Activated T-cell treated with anti-CD3 and anti-CD28 coated beads, Interleukin-2, amount 50 U/mL, for 1 hour (primary cell): ENCODE measurements around the gene SLC16A8.

Experiments used
- DNase-seq: peaks from one replicate; pipeline ENCODE4 v3.0.0-alpha.2; 2020

Gene SLC16A8

DNA sequence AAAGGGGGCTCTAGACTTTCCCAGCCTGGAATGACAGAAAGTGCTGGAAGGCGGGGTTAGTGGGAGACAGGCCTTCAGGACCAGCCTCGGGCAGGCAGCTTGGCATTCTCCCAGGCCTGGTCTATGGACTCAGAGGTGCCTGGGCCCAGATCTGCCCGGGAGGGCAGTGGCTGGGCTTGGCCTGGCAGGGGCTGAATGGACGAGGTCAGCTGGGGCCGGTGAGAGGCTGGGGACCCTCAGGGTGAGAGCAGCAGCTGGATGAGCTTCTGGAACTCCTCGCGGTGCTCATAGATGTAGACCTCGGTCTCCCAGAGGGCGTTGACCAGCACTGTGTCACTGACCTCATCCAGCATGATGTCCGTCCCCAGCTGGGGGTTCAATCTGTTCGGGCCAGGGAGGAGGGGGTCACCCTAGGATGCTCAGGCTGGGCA, 28.0 kb upstream of the SLC16A8 start:
- no peak for DNase-seq

DNA sequence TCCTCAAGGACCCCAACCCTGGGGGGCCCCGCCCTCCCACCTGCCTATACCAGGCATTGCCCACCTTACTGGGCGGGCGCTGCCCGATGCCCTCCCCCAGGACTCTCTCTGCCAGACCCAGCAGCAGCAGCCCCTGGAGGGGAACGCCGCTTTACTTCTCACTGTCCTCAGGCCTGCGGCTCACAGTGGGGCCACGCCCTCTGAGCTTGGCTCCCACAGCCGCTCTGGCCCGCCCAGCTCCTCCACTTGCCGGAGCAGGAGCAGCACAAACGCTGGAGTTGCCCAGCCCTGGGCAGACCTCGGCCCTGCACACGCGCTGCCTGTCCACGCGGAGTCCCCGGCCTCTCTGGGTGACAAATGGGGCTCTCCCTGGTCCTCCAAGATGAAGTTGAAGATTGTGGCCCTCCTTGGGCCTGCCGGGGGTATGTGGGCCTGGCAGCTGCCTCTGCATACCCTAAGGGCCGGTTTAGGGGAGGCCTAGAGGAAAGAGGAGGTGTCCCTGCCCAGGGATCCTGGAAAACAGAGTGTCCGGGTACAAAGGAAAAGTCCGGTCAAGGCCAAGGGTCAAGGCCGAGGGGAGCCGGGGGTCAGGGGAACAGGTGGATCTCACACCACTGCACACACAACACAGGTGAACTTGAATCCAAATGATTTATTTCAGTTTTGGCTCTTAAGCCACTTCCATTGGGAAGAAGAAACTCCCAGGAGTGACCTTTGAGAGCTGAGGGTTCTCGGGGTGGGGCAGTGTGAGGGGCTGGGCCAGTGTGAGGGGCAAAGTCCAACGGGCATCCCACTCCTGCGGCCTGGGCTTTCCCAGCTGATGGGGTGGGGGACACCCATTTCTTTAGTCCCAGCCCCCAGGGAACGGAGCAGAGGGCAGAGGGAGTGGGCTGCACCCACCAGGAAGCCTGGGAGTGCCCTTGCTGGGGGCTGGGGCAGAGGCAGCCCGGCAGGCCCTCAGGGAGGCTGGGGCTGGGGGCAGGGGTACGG, 27.2 kb upstream of the SLC16A8 start:
- DNase-seq = no peak

DNA sequence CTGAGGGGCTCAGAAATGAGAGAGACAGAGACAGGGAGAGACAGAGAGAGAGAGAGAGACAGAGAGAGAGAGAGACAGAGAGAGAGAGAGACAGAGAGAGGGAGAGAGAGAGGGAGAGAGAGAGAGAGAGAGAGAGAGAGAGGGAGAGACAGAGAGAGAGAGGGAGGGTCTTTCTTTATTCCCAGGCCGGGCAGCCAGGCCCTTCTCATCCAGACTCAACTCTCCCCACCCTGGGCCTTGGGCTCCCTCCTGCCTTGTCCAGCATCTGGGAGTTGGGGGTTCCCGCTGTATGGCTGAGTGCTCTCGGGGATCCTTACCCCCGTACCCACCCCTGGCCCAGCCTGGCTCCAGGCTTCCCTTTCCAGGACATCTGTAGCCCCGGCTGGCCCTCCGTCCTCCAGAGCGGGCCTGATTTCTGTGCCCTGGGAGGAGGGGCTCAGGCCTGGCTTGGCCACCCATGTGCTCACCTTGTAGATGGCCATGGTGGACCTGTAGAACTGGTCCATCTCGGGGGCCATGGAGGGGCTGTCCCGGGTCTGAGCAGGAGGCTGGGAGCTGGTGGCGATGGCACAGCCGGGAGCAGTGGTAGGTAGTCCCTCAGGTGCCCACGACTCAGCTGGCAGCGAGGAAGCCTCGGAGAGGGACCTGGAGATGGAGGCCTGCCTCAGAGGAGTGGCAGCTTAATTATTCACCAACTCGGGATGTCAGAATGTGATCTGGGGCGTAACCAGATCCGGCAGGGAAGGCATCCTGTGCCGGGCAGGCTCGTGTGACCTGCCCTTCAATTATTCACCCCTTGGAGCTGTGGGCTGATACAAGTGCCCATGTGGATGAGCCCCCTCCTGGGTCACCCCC, 26.3 kb upstream of the SLC16A8 start, which contains the start of gene BAIAP2L2:
TSS of gene BAIAP2L2 (minus strand) at position 677 of the 855 bp plus-strand sequence. CDS start at position 518, 159 bp downstream.
- DNase-seq = no peak

DNA sequence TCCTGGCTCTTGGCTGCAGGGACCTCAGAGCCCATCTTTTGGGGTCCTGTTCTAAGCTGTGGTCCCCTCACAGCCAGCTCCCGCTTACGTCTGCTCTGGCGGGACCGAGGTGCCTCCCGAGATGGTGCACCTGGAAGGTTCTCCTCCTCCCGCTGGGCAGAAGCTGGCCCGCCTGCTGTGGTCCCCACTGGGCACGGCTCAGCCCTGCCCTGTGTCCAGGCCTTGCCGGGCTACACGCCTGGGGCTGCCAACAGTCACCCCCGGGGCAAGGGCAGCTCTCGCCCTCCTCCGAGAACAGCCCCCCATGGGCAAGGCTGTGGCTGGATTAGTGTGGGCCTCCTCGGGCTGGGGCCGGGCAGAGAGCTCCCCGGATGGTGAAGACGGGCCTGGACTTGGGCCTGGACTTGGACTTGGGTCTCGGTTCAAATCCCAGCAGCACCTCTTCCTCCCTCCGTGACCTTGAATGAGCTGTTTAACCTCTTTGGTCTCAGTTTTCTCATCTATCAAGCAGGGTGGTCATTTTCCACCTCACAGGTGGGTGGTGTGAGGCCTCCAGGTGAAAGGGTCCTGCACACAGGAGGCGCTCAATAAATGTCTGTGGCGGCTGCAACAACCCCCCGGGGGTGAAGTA, 25.5 kb upstream of the SLC16A8 start:
- no peak for DNase-seq

DNA sequence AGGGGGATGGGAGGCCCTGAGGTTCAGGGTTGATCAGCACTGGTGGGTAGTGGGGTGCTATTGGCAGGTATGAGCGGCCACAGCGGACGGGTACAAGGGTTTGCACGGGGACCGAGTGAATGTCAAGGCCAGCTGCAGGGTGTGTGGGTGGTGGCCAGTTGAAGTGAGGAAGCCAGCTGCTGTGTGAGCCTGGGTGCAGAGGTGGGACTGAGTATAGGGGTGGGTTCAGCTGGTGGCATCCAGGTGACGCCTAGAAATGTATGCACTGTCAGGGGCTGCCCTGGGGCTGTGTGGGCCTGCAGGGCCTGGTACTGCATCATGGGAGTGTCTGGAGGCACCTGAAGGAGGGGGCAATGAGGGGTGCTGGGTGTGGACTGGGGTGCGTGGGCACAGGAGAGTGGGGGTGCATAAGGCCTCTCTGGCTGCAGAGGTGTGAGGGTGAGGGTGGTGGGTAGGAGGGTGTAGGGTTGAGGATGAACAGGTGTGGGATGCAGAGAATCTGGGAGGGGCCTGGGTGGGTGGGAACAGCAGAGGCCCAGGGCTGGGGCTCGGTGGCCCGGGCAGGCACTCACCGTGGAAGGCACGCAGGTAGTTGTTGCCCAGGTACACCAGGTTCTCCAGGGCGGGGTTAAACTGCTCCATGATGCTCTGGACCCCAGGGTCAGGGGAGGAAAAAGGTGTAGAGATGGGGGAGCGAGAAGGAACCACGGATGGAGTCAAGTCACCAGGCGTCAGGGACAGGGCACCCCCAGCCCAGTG, 24.8 kb upstream of the SLC16A8 start:
- no peak for DNase-seq

DNA sequence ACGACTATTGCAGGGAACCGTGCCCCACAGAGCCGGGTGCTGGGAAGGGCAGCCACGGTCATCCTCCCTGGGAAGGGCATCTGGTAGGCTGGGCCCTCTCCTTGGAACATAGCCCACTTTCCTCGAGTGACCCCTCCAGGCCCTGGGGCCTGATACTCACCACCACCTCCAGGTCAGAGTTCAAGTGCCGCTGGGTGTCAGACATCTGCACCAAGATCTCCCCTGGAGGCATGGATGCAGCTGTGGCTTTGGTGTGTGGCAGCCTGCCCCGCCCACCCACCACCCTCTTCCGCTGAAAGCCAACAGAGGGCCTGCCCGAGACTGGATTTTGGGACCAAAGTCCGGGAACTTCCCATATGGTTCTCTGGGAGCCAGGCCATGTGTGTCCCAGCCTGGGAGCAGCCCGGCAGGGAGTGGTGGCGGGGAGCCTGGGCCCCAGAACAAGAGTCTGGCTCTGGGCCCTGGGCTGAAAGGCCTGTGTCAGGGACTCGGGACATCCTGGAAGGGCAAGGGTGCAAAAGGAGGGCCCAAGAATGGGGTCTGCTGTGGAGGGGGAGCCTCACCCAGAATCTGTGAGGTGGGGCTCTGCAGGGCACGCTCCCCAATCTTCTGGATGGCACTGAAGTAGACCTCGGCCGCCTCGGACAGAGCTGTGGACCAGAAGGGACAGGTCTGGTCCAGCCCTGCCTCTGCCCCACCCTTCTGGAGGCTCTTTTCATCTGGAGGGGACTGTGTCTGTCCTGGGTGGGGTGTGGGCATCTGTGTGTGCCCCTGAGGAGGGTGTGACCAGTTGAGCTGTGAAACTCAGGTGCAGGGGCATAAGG, 23.9 kb upstream of the SLC16A8 start:
- DNase-seq = no peak

DNA sequence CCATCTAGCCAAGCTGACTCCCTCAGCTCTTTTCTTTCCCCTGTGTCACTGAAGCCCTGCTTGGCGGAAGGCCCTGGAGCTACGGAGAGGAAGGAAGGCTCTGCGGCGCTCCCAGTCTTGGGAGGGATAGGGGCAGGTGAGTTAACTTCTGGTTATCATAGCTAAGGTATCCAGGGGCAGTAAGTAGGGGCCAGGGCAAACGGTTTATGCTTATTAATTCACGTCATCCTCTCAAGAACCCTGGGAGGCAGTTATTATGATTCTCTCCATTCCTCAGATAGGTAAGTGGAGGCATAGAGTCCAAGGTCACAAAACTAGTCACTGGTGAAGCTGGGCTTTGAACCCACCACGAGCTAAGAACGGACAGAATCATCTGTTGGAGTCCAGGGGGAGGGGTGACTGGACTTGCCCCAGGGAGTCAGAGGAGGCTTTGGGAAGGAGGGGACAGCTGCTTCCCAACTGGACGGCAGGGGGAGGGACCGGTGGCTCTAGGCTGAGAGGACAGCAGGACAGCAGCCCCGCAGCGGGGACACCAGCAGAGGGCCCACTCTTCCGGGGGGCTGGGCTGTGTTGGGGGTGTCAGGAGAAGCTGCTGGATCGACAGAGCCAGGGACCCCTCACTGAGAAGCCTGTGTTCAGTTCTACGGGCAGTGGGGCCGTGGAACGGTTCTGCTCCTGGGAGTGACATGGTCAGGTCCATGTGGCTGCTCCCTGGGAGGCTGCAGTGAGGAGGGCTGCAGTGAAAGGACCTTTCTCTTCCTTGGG, 23.0 kb upstream of the SLC16A8 start:
- DNase-seq = no peak

DNA sequence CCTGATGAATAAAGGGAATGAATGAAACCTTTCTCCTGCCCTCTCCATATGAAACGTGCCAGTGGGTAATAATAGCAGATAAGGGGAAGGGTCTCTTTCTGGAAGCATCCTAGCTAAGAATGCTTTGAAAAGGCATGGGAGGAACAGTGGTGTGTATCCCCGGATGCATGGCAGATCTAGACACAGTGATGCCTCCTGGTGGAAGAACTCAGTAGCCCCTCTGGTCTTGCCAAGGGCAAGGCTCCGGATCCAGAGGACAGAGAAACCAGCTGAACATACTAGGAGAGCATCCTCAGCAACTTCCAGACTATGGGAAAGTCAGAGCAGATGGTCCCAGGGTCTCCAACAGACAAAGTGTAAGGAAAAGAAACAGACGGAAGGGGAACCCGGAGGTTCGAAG, 20.1 kb upstream of the SLC16A8 start:
- no peak for DNase-seq

DNA sequence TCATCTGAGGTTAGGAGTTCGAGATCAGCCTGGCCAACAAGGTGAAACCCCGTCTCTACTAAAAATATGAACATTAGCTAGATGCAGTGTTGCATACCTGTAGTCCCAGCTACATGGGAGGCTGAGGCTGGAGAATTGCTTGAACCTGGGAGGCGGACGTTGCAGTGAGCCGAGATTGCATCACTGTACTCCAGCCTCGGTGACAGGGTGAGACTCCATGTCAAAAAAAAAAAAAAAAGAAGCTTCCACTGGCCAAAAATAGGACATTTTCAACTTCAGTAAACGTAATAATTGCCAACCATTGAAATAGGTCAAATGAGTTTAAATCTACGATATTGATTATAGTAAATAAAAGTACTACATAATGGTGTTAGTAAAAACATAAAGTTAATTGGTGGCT, 19.7 kb upstream of the SLC16A8 start:
- DNase-seq = no peak

DNA sequence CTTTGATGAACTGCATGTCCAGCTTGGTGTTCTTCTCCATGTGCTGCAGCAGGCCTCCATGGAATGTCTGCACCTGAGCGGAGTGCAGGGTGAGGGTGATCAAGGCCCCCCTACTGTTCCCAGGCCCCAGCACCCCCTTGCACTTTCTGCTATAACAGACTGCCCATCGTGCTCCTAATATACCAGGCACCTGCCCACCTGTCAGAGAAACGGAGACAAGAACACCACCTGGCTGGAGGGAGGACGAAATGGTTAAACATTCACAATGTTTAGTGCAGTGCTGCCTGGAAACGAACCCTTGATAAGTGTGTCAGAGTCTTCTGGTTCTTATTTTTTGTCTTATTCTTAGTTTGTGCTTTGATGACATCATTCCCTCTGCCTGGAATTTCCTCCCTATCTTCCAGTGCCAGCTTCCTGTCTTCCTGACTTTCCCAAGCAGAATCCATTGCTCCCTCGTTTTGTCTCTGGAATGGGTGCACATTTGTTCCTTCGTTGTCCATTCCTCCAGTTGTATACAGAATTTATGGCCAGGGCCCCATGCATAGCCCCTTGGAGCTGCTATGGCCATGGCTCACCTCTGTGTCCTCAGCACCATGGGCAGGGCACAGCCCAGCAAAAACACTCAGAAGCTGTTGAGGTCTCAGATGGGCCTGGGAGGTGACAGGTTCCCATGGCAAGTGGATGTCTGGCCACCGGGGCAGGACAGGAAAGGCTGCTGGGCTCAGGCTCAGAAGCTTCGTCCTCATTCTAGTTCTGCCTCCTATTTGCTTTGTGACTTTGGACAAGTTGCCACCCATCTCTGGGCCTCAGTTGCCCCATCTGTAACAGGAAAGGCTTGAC, 14.6 kb upstream of the SLC16A8 start:
- DNase-seq = no peak

DNA sequence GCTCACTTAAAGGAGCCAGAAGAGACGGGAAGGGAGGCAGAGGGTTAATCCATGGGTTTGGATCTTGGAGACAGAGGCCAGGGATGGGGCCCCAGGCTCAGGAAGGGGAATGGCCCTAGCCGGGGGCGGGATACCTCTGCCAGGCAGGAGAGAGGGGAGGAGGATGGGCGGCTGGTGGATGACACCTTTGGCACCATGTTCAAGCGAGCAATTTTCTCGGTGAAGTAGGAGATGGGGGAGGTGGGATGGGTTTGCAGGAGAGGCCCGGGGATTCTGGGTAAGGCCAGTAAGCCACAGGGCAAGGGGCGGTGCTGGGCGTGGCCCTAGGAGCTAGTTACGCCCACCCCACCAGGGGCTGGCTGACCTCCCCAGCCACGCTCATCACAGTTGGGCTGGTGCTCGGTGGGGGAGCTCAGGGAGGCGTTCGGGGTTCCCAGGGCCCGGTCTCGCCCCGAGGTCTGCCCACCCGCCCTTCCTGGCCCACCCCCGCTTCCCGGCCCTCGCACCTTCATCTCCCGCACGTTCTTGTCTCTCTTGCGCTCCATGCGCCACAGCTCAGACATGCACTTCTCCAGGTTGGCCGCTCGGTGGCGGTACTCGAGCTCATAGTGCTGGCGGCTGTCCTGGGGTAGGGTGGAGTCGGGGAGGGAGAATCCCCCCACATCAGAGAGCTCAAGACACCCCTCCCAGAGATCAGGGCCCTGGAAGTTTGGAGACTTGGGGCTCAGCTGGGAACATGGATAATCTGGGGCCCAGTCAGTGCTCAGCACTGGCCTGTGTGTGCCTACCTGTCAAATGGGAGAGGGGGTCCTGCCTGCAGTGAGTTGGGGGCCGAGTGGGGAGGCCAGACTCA, 13.8 kb upstream of the SLC16A8 start:
- DNase-seq = no peak

DNA sequence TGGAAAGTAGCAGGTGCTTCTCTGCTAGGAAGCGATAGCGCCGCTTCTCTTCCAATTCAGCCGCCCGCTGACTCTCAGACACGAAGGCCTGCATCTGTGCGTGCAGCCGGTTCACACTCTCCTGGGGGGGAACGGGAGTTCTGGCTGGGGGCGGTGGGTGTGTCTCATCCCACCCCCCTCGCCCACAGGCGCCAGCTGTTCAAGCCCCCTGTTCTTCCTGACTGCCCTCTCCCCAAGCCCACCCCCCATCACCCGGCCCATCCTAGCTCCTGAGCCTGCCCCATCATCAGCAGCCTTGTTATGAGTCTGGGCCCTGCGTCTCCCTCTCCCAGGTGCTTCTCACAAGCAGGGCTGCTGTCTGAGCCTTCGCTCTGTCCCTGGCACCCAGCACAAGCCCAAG, 13.1 kb upstream of the SLC16A8 start:
- no peak for DNase-seq

DNA sequence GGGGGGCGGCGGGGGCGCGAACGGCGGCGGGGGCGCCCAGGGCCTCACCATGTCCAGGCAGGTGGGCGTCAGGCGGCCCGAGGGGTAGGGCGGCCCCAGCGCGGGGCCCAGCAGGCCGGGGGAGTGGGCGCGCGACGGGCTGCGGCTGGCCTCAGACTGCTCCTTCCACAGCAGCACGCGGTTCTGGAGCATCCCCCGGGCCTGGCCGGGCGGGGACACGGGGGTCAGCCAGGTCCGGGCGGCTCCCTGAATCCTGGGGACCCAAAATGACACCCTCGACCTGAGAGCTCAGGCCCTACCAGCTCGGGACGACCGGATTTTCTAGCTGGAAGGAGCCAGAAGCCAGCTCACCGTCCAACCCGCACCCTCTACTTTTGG, 5.5 kb upstream of the SLC16A8 start:
- DNase-seq = no peak

DNA sequence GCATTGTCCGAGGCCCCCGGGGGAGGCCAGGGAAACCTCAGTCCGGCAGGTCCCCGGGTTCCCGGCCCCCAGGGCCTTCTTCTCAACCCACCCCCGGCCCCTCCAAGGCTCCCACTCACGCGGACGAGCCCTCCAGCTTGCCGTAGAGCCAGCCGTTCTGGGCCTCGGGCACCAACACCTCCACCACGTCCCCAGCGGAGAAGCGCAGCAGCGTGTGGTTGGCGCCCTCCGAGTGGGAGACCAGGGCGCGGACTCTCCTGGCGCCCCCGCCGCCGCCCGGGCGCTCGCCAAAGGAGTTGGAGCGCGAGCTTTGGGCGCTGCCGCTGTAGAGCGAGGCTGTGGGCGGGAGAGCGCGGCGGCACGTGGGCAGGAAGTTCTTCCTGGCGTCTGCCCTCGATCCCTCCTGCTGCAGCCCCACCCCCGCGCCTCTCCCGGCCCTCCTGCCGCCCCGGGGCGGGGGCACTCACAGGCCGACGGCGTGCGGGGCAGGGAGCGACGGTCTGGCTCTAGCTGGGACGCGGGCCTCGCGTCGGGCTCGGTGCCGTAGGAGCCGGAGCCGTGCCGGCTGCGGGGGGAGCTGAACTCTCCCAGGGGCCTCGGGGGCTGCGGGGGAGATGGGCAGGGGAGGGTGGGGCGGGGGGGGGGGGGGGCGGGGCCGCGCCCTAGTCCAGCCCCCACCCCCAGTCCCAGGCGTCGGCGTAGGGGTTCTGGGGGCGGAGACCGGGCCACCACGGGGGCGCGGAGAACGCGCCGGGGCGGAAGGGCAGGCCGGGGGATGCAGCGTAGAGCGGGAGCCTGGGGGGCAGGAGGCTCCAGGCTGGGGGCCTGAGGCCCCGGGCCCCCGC, 4.9 kb upstream of the SLC16A8 start:
- no peak for DNase-seq

DNA sequence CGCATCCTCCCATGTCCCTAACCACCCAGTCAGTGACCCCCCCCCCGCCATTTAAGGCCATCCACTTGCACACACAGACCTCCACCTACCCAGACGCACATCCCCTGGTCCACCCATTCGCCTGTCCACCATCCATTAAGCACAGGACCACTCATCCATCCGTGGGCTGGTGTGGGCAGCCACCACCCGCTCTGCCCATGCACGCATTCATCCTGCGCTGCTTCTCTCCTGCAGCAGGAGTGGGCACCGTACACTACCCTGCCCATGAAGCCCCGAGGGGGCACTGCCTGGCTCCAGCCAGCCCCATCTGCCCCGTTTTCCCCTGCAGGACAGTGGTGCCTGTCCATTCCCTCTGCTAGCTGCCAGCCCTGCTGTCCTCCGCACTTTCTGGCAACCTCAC, 3.9 kb upstream of the SLC16A8 start:
- DNase-seq = no peak

DNA sequence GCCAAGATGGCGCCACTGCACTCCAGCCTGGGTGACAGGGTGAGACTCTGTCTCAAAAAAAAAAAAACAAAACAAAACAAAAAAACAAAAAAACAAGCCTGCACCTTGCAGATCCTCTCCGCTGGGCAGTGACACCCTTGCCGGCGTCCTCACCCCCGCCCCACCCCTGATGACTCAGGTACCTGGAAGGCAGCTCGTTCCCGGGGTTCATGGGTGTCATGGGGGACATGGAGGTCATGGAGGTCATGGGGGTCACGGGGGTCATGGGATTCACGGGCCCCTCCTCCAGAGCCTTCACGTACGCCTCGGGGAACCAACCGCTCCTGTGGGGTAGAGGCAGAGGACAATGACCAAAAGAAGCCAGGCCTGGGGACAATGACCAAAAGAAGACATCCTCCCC, 3.0 kb upstream of the SLC16A8 start:
- no peak for DNase-seq

DNA sequence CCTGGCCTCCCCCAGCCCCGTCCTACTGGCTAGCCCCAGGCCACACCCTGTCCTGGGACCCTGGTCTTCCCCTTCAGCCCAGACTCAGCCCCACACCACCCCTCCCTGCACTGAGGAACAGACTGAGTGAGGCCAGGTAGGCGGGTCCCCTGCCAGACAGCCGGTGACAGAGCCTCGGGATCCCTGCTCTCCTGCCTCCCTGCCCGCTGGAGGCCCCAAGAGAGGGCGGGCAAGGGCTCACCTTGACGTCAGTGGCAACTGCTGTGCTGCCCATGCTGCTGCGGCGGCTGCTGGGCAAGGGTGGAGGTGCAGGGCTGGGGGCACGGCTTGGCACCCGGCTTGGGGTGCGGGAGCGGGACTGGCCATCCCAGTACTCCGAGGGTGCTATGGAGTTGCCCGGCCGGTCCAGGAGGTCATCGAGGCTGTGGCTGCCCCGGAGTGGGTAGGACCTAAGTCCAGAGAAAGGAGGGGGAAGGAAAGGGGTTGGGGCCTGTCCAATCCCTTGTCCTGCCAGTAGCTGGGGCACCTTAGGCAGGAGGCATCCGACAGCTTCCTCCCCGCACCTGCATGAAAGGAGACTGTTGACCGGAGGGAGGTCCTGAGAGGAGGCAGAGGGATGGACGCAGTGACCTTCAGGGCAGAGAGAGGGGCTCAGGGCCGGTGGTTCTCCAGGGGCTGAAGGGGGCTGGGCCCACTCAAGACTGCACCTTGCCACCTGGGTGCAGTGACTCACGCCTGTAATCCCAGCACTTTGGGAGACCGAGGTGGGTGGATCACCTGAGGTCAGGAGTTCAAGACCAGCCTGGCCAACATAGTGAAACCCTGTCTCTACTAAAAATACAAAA, 2.2 kb upstream of the SLC16A8 start:
- DNase-seq = no peak
